RWPE2 (cell line): ENCODE measurements around the gene SNIP1.
A peak's percentile ranks its signal among the peaks of the same experiment; 100 is the strongest.

Source experiments
- ATAC-seq: fragments of 200-7000 bp; cut with Tn5 transposase; 3 replicates; pipeline ENCODE4 v1.9.1; 2021; ENCODE audit warnings: low read depth
- DNase-seq: peaks from one replicate; pipeline ENCODE4 v3.0.0-alpha.2; 2020; ENCODE audit warnings: low spot score
- H3K27ac ChIP-seq: fragments of 450-650 bp; 2 replicates; pipeline ENCODE4 v1.5.1; 2017; ENCODE audit warnings: mild to moderate bottlenecking; ENCODE audit not compliant: poor library complexity, severe bottlenecking
- H3K27me3 ChIP-seq: fragments of 250-450 bp; sonication (Bioruptor Pico); 2 replicates; pipeline ENCODE4 v1.5.1; 2021; ENCODE audit warnings: mild to moderate bottlenecking, moderate library complexity; ENCODE audit not compliant: insufficient read depth, poor library complexity, severe bottlenecking
- H3K36me3 ChIP-seq: fragments of 250-450 bp; sonication (Bioruptor Pico); 2 replicates; pipeline ENCODE4 v1.5.1; 2020; ENCODE audit warnings: low read depth, mild to moderate bottlenecking, moderate library complexity
- H3K4me1 ChIP-seq: fragments of 250-450 bp; sonication (Bioruptor Pico); 2 replicates; pipeline ENCODE4 v1.5.1; 2021; ENCODE audit warnings: mild to moderate bottlenecking, moderate library complexity; ENCODE audit not compliant: insufficient read depth, poor library complexity, severe bottlenecking
- H3K4me3 ChIP-seq: fragments of 250-450 bp; sonication (Bioruptor Pico); 2 replicates; pipeline ENCODE4 v1.5.1; 2021; ENCODE audit warnings: mild to moderate bottlenecking, moderate library complexity; ENCODE audit not compliant: severe bottlenecking
- H3K9me3 ChIP-seq: fragments of 250-450 bp; sonication (Bioruptor Pico); 2 replicates; pipeline ENCODE4 v1.5.1; 2021; ENCODE audit warnings: mild to moderate bottlenecking, moderate library complexity; ENCODE audit not compliant: severe bottlenecking
- TF ChIP-seq, protein P1 (sequence below): fragments of 450-650 bp; IDR thresholded peaks from one replicate; pipeline ENCODE4 v1.5.1; 2017; ENCODE audit warnings: mild to moderate bottlenecking, moderate library complexity; ENCODE audit not compliant: poor library complexity, severe bottlenecking

Gene SNIP1

DNA sequence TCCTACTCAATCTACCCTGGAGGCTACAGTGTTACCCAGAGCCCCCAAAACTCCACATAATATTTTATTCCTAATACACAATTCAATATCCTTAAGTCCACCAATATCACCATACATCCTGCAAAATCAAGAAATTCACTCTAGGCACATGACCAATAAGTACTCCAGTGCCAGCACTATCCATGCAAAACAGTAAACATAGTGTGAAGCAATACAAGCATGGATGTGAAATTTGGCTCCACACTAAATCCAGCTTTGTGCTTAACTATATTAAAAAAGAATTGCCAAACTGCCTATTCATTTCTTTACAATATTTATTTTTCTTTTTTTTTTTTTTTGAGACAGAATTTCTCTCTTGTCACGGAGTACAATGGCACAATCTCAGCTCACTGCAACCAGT, 36.5 kb downstream of the SNIP1 start:
- Histone ChIP-seq H3K4me1 (peaks cover 4% of the 10 kb centered on the region), H3K4me3 (no peak overlapping the region), H3K27me3 (no peaks in the 10 kb centered on the region), H3K9me3 (no peaks in the 10 kb centered on the region), H3K27ac (no peak overlapping the region), H3K36me3 (peaks cover 8% of the 10 kb centered on the region)
- TF ChIP-seq, protein P1, sequence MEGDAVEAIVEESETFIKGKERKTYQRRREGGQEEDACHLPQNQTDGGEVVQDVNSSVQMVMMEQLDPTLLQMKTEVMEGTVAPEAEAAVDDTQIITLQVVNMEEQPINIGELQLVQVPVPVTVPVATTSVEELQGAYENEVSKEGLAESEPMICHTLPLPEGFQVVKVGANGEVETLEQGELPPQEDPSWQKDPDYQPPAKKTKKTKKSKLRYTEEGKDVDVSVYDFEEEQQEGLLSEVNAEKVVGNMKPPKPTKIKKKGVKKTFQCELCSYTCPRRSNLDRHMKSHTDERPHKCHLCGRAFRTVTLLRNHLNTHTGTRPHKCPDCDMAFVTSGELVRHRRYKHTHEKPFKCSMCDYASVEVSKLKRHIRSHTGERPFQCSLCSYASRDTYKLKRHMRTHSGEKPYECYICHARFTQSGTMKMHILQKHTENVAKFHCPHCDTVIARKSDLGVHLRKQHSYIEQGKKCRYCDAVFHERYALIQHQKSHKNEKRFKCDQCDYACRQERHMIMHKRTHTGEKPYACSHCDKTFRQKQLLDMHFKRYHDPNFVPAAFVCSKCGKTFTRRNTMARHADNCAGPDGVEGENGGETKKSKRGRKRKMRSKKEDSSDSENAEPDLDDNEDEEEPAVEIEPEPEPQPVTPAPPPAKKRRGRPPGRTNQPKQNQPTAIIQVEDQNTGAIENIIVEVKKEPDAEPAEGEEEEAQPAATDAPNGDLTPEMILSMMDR = no peak
- no peak for DNase-seq
- ATAC-seq = no peak

DNA sequence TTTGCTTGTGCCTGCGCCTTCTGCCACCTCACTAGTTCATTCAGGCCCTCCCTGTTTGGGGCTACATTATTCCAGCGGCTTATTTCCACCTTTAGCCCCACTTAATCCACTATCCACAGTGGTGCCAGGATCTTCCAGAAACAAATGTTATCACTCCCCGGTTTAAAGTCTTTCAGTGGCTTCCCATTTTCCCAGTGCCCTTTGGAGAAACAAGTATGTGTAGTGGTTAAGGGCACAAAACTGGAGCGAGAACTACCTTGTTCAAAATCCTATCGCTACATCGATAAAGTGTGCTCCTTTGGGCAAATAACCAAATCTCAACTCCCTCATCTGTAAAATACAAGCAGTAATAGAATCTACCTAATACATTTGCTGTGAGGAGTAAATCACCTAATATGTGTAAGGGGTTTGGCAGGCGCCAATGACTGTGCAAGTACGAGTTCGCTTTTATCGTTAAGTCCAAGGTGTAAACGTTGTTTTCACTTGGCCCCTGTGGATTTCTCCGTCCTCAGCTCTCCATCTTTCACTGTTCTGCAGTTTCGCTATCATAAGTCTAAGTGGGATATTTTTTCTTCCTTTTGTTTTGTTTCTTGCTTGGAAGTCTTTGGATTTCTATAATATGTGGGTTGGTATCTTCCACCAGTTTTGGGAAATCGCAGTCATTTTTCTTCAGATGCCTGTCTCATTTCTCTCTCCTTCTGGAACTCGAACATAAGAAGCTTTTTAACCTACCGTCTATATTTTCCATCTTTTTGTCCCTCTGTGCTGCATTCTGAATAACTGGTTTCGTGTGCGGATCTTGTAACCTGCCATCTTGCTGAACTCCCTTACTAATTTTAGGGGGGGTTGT, 38.7 kb downstream of the SNIP1 start:
- Histone ChIP-seq H3K27me3 (no peaks in the 10 kb centered on the region), H3K27ac (peak overlapping the region; percentile 58), H3K9me3 (no peaks in the 10 kb centered on the region), H3K36me3 (peaks cover 30% of the 10 kb centered on the region), H3K4me3 (peak overlapping the region; percentile 90), H3K4me1 (peaks cover 4% of the 10 kb centered on the region)
- no peak for DNase-seq
- TF ChIP-seq, protein P1 = no peak
- ATAC-seq = no peak

DNA sequence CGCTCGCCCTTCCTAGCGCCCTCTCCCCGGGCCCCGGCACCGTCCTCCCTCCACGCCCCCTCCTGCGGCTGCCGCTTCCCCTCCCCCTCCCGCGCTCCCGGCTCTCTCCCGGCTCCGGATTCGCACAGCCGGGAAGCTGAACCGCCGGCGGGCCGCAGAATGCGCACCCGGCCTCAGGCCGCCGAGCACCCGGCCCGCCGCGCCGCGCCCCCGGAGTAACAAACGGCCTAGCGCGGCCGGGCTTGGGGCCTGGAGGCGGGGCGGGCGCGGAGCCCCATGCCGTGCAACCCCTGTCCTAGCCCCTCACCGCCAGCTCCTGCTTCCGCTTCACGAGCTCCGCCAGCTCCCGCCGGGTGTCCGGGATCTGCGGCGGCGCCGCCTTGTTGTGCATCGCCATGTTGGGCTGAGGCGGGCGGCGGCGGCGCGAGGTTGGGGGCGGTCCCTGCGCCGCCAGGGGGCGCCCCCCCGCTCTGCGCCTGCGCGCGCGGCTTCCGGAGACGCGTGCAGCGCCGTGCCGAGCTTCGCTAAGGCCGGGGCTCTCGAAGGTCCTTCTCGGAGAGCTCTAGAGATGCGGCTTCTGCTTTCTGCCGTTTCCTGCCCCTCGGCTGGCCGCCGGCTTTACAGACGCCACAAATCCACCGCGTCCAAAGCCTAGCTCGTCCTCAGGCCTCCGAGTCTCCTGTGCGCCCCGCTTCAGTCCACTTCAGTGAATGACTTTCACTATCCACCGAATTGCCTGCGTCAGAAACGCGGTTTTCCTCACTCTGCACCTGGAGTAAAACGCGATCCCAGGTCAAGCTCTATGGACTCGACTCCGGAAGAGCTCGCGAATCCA, 39.5 kb downstream of the SNIP1 start, which contains the start of gene MEAF6:
Gene MEAF6 (minus strand): TSS at position 417 of the 835 bp plus-strand sequence. CDS start 20 bp downstream, at position 397.
- Histone ChIP-seq H3K27ac (peak within 1 kb of the TSS; percentile 58), H3K27me3 (no peaks in the 10 kb centered on the region), H3K4me1 (peaks cover 4% of the 10 kb centered on the region), H3K4me3 (peak within 1 kb of the TSS; percentile 90), H3K9me3 (no peaks in the 10 kb centered on the region), H3K36me3 (peaks cover 32% of the 10 kb centered on the region)
- ATAC-seq (peak; percentile 96), DNase-seq (peak; percentile 80)
- TF ChIP-seq, protein P1 = peak; percentile 92

DNA sequence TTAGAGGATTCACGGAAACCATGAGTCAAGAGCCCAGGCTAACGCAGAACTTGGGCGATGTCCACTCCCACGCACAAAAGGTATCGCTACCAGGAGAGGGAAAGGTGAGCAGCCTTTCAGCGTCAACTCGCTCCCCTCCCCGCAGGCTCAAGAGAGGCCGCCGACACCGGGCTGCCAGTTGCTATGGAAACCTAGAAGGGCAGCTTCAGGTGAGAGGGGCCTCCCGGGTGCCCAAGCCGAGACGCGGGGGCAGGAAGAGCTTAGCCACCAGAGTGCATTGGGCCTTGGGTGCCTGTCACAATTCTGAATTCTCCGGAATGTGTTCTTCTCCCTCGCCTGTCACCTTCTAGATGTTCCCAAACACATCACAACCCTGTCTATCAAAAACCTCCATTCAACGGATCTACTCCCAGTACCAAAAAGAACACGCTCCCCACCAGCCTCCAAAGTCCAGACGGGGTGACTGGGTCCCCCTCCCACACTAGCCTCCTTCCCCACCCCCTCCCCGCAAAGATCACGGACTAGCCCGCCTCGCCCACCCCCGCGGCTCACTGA, 40.2 kb downstream of the SNIP1 start:
- peaks cover 39% of the 10 kb centered on the region for H3K36me3 ChIP-seq
- peaks cover 4% of the 10 kb centered on the region for H3K4me1 ChIP-seq
- no peaks in the 10 kb centered on the region for H3K9me3 ChIP-seq
- H3K4me3 ChIP-seq = peak overlapping the region; percentile 90
- TF ChIP-seq, protein P1 = no peak
- DNase-seq (peak; percentile 64), ATAC-seq (peak; percentile 35)
- peak overlapping the region; percentile 58 for H3K27ac ChIP-seq
- H3K27me3 ChIP-seq = no peaks in the 10 kb centered on the region
